ENCODE results near the gene CFC1.
"Not testable (repeated sequence)": the region's sequence is repeated elsewhere in the genome, so short reads cannot be mapped to it uniquely, and the experiment has no call there.

DNA sequence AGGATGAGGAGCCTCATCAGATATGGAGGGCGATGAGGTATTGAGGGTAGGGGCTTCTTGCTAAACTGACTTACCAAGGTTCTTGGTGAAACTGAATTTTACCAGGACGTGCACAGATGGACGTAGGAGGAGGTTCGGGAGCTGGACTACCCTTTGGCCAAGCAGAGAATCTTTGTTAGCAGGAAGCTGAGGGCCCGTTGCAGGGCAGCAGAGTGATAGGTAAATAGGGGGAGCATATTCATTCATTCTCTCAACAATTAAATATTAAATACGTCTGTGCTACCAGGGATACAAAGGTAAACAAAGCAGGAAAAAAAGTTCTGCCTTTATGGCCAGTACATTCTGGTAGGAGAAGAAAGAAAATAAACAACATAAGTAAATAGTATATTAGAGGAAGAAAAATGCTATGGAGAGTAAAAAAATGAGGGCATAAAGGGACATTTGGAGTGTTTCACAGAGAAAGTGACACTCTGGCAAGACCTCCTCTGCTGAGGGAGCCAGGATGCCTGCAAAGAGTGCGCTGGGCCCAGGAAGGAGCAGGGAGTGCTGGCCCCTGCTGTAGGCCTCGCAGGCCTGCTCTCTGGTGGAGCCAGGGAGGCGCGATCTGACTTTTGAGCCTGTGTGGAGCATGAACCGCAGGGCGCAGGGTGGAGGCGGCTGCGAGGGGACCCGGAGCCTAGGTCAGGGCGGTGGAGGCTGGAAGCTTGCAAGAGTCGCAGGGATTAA lies 9.1 kb upstream of the CFC1 start:
- TF ChIP-seq, protein P1, sequence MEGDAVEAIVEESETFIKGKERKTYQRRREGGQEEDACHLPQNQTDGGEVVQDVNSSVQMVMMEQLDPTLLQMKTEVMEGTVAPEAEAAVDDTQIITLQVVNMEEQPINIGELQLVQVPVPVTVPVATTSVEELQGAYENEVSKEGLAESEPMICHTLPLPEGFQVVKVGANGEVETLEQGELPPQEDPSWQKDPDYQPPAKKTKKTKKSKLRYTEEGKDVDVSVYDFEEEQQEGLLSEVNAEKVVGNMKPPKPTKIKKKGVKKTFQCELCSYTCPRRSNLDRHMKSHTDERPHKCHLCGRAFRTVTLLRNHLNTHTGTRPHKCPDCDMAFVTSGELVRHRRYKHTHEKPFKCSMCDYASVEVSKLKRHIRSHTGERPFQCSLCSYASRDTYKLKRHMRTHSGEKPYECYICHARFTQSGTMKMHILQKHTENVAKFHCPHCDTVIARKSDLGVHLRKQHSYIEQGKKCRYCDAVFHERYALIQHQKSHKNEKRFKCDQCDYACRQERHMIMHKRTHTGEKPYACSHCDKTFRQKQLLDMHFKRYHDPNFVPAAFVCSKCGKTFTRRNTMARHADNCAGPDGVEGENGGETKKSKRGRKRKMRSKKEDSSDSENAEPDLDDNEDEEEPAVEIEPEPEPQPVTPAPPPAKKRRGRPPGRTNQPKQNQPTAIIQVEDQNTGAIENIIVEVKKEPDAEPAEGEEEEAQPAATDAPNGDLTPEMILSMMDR (IDR thresholded peaks at IDR 0.05): not testable (repeated sequence)
- TF ChIP-seq EZH2, EZH2phosphoT487 (IDR thresholded peaks at IDR 0.05): not testable (repeated sequence)

All from neural progenitor cell (in vitro differentiated cells).